ENCODE measurements around the gene SYNPR.

GRCh38 chr3:63324621-63325020 is 46.5 kb downstream of the SYNPR start:
- TF ChIP-seq CTCF (IDR thresholded peaks at IDR 0.05; ENCODE audit: low read length) (no peak), EZH2 (optimal IDR thresholded peaks at IDR 0.05; ENCODE audit: low read depth, low read length) (no peak), EZH2phosphoT487 (IDR thresholded peaks at IDR 0.05; ENCODE audit: low read length) (no peak)

Measured in MM.1S (cell line).